ENCODE measurements around the gene PRDX2.
A peak's percentile ranks its signal among the peaks of the same experiment; 100 is the strongest.
"Not testable (repeated sequence)": the region's sequence is repeated elsewhere in the genome, so short reads cannot be mapped to it uniquely, and the experiment has no call there.

Gene PRDX2

DNA sequence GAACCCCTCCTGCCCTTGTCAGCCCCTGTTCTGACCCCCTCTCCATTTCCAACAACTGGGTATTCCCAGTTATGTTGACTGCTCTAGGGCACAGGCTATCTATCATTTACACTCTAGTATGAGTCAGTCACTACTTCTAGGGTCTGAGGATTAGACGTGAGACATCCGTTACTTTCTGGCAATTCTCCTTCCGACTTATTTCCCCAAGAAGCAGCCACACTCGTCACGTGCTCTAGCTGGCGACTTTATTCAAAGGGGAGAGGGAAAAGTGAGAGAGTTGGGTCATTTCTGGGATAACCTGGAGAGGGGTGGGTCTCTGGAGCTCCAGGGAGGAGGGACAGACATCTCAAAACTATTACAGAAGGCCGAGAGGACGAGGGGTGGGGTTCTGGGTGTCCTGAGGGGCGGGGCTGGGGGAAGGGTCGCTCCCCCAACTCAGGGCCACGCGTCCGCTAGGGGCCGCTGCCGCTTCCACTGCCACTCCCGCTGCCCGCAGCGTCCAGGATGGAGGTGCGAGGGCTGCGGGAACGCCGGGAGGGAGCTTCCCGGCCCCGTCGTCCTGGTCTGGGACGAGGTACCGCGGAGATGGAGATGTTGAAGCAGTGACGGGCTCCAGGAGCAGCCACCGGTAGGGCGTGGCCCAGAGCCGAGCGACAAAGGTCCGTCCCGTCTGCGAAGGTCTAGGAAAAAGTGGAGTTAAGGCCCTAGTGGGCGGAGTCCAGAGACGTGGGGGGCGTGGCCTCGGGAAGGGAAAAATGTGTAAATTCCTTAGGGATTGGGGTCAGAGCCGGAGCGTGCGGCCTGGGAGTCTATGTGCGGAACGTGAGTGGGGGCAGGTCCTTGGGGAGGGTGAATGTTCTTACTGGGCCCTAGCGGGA, 23.9 kb upstream of the PRDX2 start:
- no peak for DNase-seq

DNA sequence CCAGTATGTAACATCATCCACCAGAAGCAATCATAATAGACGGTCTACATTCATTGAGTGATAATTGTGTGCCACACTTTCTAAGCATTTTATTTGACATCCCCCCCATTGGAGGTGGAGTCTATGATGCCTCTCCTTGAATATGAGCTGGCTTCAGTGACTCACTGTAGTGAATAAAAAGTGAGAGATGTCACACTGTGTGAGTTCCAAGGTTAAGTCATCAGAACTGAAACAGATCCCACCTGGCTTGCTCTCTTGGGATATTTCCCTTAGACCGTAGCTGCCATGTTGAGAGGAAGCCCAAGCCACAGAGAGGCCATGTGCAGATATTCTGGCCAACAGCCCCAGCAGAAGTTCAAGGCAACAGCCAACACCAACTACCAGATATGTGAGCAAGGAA, 20.2 kb upstream of the PRDX2 start:
- DNase-seq = no peak

DNA sequence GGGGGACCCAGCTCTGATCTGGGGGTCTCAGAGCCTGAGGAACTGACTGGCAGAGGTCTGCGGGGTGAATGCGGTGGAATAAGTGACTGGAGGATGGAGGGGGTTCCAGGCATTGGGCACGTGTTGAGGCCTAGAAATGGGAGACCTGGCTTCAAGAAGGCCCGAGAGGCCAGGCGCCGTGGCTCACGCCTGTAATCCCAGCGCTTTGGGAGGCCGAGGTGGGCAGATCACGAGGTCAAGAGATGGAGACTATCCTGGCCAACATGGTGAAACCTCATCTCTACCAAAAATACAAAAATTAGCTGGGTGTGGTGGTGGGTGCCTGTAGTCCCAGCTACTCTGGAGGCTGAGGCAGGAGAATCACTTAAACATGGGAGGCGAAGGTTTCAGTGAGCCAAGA, 16.2 kb upstream of the PRDX2 start:
- DNase-seq = not testable (repeated sequence)

DNA sequence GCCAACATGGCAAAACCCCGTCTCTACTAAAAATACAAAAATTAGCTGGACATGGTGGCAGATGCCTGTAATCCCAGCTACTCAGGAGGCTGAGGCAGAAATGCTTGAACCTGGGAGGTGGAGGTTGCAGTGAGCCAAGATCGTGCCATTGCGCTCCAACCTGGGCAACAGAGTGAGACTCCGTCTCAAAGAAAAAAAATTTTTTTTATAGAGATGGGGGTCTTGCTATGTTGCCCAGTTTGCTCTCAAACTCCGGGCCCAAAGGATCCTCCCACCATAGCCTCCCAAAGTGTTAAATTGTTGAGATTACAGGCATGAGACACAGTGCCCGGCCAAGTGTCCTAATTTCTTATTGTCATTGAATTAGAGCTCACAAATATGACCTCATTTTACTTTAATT, 15.6 kb upstream of the PRDX2 start:
- DNase-seq = not testable (repeated sequence)

DNA sequence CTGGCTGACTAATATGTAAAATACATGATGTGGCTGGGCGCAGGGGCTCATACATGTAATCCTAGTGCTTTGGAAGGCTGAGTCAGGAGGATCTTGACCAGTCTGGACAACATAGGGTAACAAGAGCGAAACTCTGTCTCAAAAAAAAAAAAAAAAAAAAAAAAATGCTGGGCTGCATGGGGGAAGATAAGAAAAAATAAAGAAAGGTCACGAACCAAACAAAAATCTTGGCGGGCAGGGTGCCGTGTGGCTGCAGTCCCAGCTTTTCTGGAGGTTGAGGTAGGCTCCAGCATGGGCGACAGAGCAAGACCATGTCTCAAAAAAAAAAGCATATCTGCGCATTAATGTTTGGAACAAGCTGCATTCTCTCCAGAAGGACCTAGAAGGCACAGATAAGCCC, 13.5 kb upstream of the PRDX2 start:
- DNase-seq = no peak

DNA sequence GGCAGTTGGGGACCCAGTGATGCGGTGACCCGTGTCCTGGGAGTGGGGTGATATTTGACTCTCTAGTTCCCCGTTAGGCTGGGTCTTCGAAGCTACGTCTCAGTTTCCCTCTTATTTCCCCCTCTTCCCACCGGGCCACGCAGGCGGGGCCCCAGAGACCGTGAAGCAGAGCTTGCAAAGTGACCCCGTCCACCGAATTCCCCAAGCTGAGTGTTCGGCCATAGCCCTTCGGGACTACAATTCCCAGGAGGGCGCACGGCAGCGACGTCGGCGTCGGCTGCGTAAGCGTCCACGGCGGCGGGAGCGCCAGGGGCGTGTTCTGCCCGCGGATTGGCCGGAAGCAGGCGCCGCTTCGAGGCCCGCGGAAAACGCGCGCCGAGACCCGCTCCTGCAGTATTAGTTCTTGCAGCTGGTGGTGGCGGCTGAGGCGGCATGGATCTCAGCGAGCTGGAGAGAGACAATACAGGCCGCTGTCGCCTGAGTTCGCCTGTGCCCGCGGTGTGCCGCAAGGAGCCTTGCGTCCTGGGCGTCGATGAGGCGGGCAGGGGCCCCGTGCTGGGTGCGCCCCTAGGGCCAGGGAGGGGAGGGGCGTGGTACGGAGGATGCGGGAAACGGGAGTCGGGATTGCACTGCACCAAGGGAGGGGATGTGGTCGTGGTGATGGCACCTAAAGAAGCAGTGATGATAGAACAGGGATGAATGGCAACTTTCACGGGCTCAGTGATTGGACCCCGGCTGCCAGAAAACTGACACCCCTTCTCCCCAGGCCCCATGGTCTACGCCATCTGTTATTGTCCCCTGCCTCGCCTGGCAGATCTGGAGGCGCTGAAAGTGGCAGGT, 4.9 kb upstream of the PRDX2 start, which contains the start of gene RNASEH2A:
Gene RNASEH2A, plus strand, starts transcription at position 343 of the 840 bp plus-strand sequence. Its CDS starts 90 bp downstream, at position 433.
- peak; percentile 88 for DNase-seq

DNA sequence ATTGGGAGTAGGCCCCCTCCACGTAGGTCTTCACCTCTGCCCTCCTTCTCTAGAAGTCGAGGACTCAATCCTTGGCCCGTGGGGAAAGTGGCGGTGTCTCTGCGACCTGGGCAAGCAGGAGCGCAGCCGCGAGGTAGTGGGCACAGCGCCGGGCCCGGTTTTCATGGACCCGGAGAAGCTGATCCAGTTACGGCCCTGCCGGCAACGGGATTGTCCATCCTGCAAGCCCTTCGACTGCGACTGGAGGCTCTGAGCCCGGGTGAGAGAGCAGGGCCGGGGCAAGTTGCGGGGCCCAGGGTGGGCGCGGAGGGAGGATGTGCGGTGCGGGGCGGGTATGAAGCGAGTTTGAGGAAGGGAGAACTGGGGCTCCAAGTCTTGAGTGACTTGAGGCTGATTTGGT, 2.5 kb upstream of the PRDX2 start:
- no peak for DNase-seq

DNA sequence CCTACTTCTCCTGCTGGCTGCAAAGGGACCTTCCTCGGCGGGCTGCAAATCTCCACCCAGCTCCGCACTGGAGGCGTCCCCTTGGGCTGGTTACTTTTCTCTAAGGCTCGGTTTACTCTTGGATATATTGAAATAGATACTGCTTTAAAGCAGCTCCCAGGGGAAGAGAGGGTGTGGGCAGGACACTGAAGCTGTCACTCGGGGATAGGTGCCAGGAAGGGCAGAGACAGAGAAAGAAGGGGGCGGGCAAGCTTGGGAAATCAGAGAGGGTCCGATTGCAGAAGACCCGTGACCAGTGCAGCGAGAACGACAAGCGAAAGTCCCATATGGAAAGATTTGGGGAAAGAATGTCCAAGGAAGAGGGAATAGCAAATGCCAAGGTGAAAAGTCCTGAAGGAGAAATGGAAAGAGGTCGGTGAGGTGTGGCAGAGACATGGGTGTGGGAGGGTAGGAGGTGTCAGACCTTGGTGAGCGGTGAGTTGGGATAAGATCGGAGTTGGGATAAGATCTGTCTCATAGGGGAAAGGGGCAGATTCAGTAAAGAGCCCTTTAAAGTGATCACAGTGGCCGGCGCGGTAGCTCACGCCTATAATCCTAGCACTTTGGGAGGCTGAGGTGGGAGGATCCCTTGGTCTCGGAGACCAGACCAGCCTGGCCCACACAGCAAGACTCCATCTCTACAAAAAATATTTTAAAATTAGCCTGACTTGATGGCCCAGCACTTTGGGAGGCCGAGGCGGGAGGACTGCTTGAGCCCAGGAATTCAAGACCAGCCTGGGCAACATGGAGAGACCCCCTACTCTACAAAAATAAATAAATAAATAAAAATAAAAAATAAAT, 887 bp upstream of the PRDX2 start:
- no peak for DNase-seq

DNA sequence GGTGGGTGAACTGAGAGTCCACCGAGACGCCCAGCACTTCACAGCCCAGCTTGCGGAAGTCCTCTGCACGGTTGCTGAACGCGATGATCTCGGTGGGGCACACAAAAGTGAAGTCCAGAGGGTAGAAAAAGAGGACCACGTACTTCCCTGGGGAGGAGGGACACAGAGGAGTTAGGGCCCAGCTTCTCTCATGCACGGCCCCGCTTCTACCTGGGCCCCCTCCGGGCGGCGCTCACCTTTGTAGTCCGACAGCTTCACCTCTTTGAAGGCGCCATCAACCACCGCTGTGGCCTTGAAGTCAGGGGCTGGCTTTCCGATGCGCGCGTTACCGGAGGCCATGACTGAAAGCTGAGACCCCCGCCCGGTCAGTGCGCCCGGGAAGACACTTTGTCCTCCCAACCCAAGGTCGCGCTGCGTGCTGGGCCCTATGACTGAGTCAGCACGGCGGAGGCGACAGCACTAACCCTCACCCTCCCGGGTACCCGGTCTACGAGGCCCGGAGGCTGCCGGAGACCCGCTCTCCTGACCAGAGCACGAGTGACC, 606 bp downstream of the PRDX2 start:
- DNase-seq = peak; percentile 13

DNA sequence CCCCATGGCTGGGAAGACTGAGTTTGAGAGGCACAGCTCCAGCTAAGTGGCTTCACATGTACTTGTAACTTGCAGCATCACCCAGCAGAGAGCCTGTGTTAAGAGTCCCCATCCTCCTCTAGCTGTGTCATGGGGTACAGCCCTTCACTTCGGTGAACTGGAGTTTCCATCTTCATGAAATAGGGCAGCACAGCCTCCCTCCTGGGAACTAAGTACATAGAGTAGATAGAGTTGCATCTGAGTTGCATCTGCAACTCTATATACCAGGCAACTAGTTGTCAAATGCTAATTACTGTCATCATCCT, 1.2 kb downstream of the PRDX2 start:
- no peak for DNase-seq

DNA sequence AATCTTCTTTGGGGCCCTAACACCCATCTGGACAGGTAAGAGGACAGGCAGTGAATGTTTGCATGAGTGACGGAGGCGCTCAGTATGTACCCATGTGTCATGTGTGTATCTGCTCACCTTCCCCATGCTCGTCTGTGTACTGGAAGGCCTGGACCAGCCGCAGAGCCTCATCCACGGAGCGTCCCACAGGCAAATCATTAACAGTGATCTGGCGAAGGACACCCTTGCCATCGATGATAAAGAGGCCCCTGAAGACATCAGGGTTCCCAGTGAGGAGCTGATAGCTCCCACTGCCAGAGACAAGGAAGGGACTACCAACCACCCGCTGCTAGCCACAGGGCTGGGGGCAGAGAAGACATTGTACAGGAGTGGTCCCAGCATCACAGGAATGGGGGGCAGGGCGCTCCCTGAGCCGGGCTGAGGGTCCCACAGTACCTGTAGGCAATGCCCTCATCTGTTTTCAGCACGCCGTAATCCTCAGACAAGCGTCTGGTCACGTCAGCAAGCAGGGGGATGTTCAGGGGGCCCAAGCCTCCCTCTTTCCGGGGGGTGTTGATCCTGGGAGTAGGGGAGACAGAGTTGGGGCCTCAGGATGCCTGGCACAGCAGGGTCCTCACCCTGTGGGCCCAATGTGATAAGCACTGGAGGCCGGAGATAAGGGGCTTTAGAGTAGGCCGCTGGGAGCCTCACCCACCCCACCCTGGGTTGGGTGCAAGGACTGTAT, 1.7 kb downstream of the PRDX2 start:
- DNase-seq = no peak

DNA sequence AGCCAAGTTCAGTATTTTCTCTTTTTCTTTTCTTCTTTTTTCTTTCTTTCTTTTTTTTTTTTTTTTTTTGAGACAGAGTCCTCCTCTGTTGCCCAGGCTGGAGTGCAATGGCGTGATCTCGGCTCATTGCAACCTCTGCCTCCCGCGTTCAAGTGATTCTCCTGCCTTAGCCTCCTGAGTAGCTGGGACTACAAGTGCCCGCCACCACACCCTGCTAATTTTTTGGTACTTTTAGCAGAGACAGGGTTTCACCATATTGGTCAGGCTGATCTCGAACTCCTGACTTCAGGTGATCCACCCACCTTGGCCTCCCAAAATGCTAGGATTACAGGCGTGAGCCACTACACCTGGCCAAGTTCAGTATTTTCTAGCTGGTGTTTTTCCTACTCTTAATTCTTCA, 4.0 kb downstream of the PRDX2 start:
- DNase-seq = not testable (repeated sequence)

DNA sequence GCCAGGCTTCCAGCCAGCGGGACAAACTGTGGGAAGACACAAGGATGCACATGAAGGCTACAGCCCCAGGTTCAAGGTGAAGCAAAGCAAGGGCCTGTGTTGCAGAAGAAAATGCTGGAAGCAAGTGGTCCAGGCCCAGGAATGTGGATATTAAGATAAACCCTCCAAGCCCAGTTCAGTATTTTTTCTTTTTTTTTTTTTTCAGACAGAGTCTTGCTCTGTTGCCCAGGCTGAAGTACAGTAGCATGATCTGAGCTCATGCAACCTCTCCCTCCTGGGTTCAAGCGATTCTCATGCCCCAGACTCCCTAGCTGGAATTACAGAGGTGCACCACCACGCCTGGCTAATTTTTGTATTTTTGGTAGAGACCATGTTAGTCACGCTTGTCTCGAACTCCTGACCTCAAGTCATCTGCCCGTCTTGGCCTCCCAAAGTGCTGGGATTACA, 4.4 kb downstream of the PRDX2 start:
- peak; percentile 7 for DNase-seq

DNA sequence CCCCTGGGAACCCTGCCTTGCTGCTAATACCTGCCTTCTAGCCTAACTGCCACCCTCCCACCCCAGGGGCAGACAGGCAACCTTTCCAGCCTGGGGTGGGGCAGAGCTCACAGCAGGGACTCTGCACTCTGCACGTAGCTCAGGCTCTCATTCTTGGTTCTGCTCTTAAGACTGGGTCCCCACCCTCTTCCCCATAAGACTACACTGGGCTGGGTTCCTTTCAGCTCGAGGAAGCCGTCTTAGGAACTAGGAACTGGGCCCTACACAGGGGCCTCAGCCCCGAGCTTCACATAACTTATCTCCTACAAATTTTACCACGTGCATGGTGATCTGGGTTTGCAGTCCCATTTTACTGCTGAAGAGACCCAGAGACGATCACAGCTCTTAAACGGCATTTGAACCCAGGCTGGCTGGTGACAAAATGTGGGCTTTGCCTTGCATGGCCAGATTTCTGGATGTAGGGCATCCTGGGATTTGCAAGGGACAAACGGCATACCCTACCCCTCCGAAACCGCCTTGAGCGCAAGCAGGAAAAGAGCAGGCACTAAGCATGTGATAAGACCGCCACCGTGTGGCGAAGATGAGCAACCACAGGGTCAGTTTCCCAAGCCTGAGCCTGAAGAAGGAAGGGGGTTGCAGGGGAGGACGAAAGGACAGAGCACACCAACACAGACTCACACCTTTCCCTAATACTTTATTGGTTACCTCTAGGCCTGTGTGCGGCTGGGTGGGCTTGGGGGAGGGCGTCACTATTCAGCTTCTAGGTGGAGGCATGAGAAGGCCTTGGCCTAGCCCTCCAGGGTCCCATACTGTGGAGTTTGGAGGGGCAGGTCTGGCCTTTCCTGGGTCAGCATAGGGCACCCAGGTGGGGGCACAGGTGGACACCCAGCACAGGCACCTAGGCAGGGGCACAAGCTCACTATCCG, 5.2 kb downstream of the PRDX2 start:
- DNase-seq = peak; percentile 85

DNA sequence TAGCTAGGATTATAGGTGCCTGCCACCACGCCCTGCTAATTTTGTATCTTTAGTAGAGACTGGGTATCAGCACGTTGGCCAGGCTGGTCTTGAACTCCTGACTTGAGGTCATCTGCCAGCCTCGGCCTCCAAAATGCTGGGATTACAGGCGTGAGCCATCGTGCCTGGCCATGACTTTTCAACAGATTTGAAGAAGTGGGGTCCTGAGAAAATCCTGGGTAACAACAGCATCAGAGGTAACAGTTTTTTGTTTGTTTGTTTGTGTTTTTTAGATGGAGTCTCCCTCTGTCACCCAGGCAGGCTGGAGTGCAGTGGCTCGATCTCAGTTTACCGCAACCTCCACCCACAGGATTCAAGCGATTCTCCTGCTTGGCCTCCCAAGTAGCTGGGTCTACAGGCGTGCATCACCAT, 6.6 kb downstream of the PRDX2 start:
- no peak for DNase-seq

DNA sequence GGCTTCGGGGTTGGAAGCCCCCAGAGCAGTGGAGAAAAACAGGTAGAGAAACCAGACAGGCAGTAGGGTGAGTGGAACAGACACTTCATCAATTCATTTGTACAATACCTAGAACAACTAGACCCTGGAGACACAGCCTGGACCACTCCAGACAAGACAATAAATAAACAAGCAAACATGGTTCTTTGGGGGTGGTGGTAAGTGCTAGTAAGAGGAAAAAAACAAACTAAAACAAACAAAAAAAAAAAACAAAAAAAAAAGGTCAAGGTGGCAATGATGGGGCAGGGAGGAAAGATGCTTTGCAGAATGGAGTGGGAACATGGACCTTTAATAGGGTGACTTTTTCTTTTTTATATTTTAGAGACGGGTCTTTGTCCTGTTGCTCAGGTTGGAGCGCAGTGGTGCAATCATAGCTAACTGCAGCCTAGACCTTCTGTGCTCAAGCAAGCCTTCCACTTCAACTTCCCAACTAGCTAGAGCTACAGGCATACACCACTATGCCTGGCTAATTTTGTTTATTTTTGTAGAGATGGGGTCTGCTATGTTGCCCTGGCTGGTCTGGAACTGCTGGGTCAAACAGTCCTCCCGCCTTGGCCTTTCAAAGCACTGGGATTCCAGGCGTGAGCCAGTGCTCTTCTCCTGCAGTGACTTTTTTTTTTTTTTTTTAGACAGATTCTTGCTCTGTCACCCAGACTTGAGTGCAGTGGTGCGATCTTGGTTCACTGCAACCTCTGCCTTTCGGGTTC, 7.2 kb downstream of the PRDX2 start:
- DNase-seq = peak; percentile 64

DNA sequence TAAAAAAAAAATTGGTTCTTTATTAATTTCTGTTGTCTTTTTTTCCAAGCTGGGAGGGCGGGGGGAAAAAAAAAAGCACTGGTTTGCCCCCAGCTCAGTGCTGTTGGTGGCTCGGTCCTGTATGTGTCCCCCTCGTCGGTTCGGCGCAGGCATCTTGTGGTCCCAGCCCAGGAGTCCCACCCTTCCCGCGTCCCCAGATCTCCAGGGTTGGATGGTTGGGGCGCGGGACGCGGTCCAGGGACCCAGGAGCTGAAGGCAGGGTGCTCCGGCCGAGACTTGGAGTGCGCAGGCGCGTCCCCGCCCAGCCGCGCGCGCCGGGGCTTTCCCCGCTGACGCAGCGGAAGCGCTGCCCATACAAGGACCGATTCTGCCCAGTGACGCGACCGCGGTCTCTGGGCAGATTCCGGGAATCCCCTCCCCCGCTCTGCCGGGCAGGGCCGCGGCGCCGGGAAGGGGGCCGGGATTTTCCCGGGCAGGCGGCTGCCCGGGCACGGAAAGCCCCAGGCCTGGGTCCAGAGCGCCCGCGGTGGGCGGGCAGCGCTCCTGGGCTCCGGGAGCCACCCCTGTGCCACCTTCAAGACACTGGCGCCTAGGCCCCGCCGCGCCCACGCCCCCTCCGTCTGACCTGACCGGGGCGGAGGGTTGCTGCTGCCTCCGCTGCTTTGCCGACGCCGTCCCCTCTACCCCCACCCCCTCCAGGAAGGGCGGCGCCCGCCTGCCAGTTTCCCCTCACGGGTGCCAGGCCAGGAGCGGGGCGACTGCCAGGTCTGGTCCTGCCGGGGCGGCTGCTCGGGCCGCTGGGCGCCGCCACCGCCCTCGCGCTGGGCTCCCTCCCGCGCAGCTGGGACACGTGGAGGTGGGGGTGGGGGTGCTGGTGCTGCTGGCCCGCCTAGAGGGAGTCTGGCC, 8.1 kb downstream of the PRDX2 start:
- DNase-seq = peak; percentile 96

DNA sequence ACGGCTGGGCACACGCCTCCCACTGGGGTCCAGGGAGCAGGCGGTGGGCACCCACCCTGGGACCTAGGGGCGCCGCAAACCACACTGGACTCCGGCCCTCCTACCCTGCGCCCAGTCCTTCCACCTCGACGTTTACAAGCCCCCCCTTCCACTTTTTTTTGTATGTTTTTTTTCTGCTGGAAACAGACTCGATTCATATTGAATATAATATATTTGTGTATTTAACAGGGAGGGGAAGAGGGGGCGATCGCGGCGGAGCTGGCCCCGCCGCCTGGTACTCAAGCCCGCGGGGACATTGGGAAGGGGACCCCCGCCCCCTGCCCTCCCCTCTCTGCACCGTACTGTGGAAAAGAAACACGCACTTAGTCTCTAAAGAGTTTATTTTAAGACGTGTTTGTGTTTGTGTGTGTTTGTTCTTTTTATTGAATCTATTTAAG, 8.7 kb downstream of the PRDX2 start:
- DNase-seq = no peak

All from CD4-positive, alpha-beta T cell treated with Interleukin-17A for 1 hour (primary cell).